Posterior vena cava (tissue), 2 donors: Measurements from ENCODE around the gene C11orf97. TPM values are rescaled to one million over a fixed set of nuclear protein-coding genes. Genes with fewer than 3 reads are reported as not detected.
"Not testable (repeated sequence)": the region's sequence is repeated elsewhere in the genome, so short reads cannot be mapped to it uniquely, and the experiment has no call there.

Source experiments
- DNase-seq: peaks from one replicate; pipeline ENCODE4 v3.0.0-alpha.2; 2020; ENCODE audit warnings: low spot score
- intact Hi-C, 2 donors: fragments of 100-400 bp; cut with DNase I; formaldehyde crosslinking; loops; one replicate each; pipeline versions ENCODE4 v1.14.1 to v1.14.2; 2022 to 2023
- total RNA-seq, 2 donors: library from RNA; stranded (reverse); fragmentation: NEBNext Ultra II Directional; extraction: Animal tissue kit (Norgen Biotek cat#: 25700); gene quantifications; one replicate each; pipeline ENCODE4 v1.2.1, GENCODE V29; 2021
- donor health status: DM: yes; HTN: yes; CAD: no.
- donor health status: DM: yes; HTN: yes; CAD: no.

C11orf97 gene
- total RNA-seq, 2 donors from 2014 or later = not detected

GRCh38 chr11:94546886-94547285 is 34.6 kb downstream of the C11orf97 start:
- intact Hi-C loops = loop anchor here in 1 of 2 donors (5.0 kb wide), 1 partner anchor 1810 kb away; no protein-coding TSS in a partner anchor
- no peak for DNase-seq

GRCh38 chr11:94549146-94549545 is 36.9 kb downstream of the C11orf97 start:
- no peak for DNase-seq
- intact Hi-C loops = loop anchor here in 1 of 2 donors (5.0 kb wide), 1 partner anchor 1812 kb away; no protein-coding TSS in a partner anchor

GRCh38 chr11:94550513-94550912 is 38.3 kb downstream of the C11orf97 start:
- no peak for DNase-seq
- intact Hi-C loops = no loop called here

GRCh38 chr11:94553938-94554337 is 41.7 kb downstream of the C11orf97 start:
- DNase-seq = no peak
- intact Hi-C loops = no loop called here

- DNase-seq, intact Hi-C loops: not testable (repeated sequence)
These were observed 43.6 kb downstream of the C11orf97 start for GRCh38 chr11:94555752-94556329.

GRCh38 chr11:94557421-94557820 is 45.2 kb downstream of the C11orf97 start:
- intact Hi-C loops = no loop called here
- no peak for DNase-seq

GRCh38 chr11:94557992-94558391 is 45.7 kb downstream of the C11orf97 start:
- intact Hi-C loops = no loop called here

GRCh38 chr11:94558468-94558867 is 46.2 kb downstream of the C11orf97 start:
- intact Hi-C loops = no loop called here
- no peak for DNase-seq

More at GRCh38 chr11:94557992-94558391, 45.7 kb downstream of the C11orf97 start:
- DNase-seq = no peak

GRCh38 chr11:94558932-94559331 is 46.7 kb downstream of the C11orf97 start:
- intact Hi-C loops = no loop called here
- no peak for DNase-seq

GRCh38 chr11:94559361-94559760 is 47.1 kb downstream of the C11orf97 start:
- intact Hi-C loops = no loop called here
- DNase-seq = no peak

- intact Hi-C loops = loop anchor here (5.0 kb wide), 2 partner anchors 39 to 44 kb away; no protein-coding TSS in a partner anchor
- DNase-seq = no peak
These were observed 48.6 kb downstream of the C11orf97 start for GRCh38 chr11:94560834-94561233.

GRCh38 chr11:94563176-94563847 is 51.1 kb downstream of the C11orf97 start:
- intact Hi-C loops = loop anchor here (5.0 kb wide), 2 partner anchors 41 to 46 kb away; no protein-coding TSS in a partner anchor
- DNase-seq = no peak

GRCh38 chr11:94563848-94564467 is 51.7 kb downstream of the C11orf97 start:
- intact Hi-C loops = loop anchor here (5.0 kb wide), 2 partner anchors 42 to 47 kb away; no protein-coding TSS in a partner anchor
- no peak for DNase-seq

- no peak for DNase-seq
These were observed 55.0 kb downstream of the C11orf97 start, which contains the start of gene PIWIL4 for GRCh38 chr11:94567181-94567670. Gene PIWIL4 (plus strand): TSS chr11:94567368. CDS start chr11:94567519, 151 bp downstream.

GRCh38 chr11:94568200-94568599 is 55.9 kb downstream of the C11orf97 start:
- DNase-seq = no peak
- intact Hi-C loops = no loop called here

More at GRCh38 chr11:94567181-94567670, 55.0 kb downstream of the C11orf97 start, which contains the start of gene PIWIL4:
- intact Hi-C loops = no loop called here

- intact Hi-C loops = no loop called here
- no peak for DNase-seq
These were observed 56.5 kb downstream of the C11orf97 start for GRCh38 chr11:94568717-94569116.

- intact Hi-C loops, DNase-seq: not testable (repeated sequence)
These were observed 60.7 kb downstream of the C11orf97 start for GRCh38 chr11:94572975-94573374.

GRCh38 chr11:94574193-94574961 is 62.1 kb downstream of the C11orf97 start:
- no peak for DNase-seq
- intact Hi-C loops = no loop called here

GRCh38 chr11:94576306-94576705 is 64.0 kb downstream of the C11orf97 start:
- DNase-seq = no peak

More at GRCh38 chr11:94576306-94576705, 64.0 kb downstream of the C11orf97 start:
- intact Hi-C loops = no loop called here
